ENCODE results near the gene KRTAP10-8. TPM values are rescaled to one million over a fixed set of nuclear protein-coding genes. Genes with fewer than 3 reads are reported as not detected.
A peak's percentile ranks its signal among the peaks of the same experiment; 100 is the strongest.
"Not testable (repeated sequence)": the region's sequence is repeated elsewhere in the genome, so short reads cannot be mapped to it uniquely, and the experiment has no call there.

Gene KRTAP10-8, protein sequence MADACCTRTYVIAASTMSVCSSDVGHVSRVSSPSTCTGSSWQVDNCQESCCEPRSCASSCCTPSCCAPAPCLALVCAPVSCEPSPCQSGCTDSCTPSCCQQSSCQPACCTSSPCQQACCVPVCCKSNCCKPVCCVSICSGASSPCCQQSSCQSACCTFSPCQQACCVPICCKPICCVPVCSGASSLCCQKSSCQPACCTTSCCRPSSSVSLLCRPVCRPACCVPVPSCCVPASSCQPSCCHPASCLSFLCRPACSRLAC
- total RNA-seq (2014; rRNA removed; shearing (Covaris generic)): not detected in 2 replicates

GRCh38 chr21:44612029-44612486, at the start of gene KRTAP10-8:
TSS of gene KRTAP10-8 (plus strand) at chr21:44612079. CDS start at chr21:44612101, 22 bp downstream.
- DNase-seq (ENCODE audit: low read depth): no peak

DNA sequence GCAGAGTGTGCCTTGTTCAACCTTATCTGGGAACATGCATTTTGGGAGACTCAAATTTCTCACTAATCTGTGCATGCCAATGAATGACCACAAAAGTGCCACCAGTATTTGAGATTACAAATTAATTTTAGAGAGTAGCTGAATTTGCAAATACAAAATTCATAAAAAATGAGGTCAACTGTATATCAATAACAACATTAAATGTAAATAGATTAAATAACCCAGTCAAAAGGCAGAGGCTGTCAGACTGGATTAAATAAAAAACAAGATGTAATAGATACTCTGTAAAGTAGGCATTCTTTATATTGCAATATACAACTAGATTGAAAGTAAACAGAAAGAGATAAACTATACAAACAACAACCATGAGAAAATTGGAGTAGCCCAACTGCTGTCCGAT, 47.8 kb upstream of the KRTAP10-8 start:
- no peak for DNase-seq (ENCODE audit: low read depth)

DNA sequence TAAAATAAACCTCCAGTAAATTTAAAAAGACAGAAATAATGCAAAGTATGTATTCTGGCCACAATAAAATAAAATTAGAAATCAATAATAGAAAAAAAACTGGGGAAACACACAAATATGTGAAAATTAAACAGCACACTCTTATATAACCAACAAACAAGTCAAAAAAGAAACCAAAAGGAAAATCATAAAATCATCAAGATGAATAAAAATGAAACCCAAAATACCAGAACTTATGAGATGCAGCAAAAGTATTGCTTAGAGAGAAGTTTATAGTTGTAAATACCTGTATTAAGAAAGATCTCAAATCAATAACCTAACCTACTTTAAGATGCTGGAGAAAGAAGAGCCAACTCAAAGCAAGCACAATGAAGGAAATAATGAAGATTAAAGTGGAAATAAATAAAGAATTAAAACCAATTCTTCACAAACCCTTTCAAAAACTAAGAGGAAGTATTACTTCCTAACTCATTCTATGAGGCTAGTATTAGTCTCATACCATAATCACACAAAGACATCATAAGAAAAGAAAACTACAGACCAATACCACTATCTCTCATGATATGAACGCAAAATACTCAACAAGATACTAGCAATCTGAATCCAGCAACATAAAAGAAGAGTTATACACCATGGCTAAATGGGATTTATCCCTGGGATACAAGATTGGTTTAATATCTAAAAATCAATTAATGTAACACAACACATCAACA, 46.8 kb upstream of the KRTAP10-8 start:
- no peak for DNase-seq (ENCODE audit: low read depth)

- DNase-seq (ENCODE audit: low read depth): no peak
Observed at GRCh38 chr21:44566403-44566802, 45.5 kb upstream of the KRTAP10-8 start.

DNA sequence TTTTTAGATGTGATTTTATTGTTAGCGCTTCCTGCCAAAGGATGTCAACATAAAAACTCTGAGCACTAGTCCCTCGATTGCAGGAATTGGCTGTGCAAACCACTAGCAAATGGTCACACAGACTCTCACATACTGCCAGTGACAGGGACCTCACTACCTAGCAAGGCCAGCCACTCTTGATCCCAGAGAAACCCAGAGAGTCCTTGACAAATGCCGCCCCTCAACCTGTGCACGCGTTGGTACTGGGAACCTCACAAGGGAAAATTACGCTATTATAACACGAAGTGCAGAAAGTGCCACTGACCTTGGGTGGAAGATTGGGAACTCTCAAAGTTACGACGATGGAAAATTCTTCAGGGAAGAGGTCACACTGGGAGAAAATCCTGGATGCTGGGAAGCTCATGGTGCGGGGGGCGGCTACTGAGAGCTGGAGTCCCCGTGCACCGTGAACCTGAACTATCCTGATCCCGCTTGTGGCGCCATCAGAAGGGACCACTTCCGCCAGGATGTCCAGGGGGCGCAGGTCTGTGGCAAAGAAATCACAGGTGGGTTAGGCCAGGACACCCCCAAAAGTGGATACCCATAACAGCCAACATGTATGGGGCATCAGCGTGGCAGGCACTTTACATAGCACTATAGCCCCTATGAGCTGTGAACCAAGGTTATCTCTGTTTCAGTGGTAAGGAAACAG, 44.3 kb upstream of the KRTAP10-8 start:
- DNase-seq (ENCODE audit: low read depth): no peak

- no peak for DNase-seq (ENCODE audit: low read depth)
Observed at GRCh38 chr21:44568261-44568660, 43.6 kb upstream of the KRTAP10-8 start.

GRCh38 chr21:44568667-44569556, 43.0 kb upstream of the KRTAP10-8 start:
- DNase-seq (ENCODE audit: low read depth): peak; percentile 16

GRCh38 chr21:44569861-44570517, 41.9 kb upstream of the KRTAP10-8 start:
- no peak for DNase-seq (ENCODE audit: low read depth)

DNA sequence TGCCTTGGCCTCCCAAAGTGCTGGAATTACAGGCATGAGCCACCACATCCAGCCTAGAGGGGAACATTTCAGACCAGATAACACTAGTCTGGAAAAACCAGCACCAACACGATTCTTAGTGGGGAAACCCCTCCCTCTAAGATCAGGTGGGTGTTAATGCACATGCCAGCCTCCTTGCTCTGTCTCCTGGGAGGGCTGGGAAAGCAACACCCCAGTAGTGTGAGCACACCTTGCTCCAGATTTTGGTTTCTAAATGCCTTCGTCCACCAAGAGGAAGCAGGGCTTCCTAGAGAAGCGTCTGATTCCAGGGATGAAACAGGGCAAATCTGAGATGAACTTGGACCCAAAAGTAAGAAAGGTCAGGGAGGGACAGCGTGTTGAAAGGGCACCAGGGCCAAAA, 40.6 kb upstream of the KRTAP10-8 start:
- DNase-seq (ENCODE audit: low read depth): no peak

DNA sequence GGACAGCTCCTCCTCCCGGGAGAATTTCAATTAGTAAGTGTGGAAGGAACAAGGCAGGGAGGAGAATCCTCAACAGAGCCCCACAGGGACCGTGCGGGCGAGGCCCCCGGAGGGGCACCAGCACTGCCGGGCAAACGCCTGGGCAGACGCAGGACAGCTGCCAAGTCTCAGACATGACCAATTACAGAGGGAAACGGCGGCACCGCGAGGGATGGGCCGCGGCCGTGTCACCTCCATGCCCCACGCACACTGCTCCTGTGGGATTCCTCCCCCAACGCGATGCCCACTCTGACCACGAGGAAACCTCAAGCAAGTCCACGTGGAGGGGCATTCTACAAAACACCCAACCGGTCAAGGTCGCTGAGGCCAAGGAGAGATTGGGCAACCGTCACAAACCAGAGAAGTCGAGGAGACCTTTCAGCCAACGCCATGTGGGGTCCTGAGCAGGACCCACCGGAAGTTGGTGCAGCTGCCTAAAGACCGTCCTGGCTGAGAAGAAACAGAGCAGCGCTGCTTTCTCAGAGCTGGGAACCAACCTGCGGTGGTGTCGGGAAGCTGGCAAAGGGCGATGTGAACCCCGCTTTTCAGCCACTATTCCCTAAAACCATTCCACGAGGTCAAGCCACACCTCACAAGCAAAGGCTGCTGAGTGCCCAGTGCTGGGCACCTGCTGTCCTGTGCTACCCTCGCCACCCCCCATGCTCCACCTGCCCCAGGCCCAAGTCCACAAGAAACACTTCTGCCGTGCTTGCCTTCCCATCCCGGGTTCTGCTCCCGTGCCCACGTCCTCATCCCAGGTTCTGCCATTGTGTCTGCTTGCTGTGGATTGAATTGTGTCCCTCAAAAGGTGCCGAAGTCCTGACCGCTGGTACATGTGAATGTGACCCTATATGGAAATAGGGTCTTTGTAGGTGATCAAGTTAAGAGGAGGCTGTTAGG, 39.8 kb upstream of the KRTAP10-8 start:
- DNase-seq (ENCODE audit: low read depth): no peak

DNA sequence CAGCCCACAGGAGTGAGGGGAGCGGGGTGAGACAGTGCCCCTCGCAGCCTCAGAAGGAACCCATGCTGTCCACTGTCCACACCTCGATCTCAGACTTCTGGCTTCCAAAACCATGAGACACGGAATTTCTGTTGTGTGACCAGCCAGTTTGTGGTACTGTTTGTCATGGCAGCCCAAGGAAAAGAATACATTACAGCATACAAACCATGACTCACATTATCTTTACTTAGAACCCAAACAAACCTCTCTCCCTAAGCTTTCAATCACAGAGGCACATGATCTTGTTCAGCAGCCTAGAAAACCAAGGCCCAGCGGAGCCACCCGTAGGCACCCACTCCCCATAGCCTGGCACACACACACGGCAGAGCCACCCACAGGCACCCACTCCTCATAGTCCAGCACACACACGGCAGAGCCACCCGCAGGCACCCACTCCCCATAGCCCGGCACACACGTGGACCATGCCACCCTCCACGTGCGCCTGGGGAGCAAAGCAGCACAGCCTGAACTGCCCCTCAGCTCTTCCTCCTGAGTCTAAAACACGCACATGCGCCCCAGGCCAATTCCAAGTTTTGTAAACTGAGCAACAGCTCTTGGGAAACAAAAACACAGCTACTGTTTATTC, 38.8 kb upstream of the KRTAP10-8 start:
- DNase-seq (ENCODE audit: low read depth): no peak

DNA sequence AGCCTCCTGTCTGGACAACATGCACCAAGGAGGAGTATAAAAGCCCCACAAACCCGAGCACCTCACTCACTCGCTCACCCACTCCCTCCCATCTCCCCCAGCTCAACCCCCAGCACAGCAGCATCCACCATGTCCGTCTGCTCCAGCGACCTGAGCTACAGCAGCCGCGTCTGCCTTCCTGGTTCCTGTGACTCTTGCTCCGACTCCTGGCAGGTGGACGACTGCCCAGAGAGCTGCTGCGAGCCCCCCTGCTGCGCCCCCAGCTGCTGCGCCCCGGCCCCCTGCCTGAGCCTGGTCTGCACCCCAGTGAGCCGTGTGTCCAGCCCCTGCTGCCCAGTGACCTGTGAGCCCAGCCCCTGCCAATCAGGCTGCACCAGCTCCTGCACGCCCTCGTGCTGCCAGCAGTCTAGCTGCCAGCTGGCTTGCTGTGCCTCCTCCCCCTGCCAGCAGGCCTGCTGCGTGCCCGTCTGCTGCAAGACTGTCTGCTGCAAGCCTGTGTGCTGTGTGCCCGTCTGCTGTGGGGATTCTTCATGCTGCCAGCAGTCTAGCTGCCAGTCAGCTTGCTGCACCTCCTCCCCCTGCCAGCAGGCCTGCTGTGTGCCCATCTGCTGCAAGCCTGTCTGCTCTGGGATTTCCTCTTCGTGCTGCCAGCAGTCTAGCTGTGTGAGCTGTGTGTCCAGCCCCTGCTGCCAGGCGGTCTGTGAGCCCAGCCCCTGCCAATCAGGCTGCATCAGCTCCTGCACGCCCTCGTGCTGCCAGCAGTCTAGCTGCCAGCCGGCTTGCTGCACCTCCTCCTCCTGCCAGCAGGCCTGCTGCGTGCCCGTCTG, 38.0 kb upstream of the KRTAP10-8 start, which contains the start of gene KRTAP10-4:
Gene KRTAP10-4 (plus strand): TSS at position 100 of the 827 bp plus-strand sequence. CDS start 30 bp downstream, at position 130.
- DNase-seq (ENCODE audit: low read depth): not testable (repeated sequence)

DNA sequence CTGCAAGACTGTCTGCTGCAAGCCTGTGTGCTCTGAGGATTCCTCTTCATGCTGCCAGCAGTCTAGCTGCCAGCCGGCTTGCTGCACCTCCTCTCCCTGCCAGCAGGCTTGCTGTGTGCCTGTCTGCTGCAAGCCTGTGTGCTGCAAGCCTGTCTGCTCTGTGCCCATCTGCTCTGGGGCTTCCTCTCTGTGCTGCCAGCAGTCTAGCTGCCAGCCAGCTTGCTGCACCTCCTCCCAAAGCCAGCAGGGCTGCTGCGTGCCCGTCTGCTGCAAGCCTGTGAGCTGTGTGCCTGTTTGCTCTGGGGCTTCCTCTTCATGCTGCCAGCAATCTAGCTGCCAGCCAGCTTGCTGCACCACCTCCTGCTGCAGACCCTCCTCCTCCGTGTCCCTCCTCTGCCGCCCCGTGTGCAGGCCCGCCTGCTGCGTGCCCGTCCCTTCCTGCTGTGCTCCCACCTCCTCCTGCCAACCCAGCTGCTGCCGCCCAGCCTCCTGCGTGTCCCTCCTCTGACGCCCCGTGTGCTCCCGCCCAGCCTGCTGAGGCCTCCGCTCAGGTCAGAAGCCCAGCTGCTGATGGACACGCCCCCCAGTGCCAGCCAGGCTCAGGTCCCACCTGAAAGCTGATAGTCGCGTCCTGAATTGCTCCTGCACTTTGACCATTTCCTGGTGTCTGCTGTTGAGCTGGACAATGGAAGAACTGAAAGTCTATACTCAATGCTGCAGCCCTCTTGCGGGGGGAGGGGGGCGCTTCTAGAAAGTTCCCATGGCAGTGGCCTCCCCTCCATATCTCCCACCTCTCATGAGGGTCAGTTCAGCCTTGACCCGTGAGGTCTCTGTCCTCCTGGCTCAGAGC, 37.2 kb upstream of the KRTAP10-8 start:
- no peak for DNase-seq (ENCODE audit: low read depth)

GRCh38 chr21:44575307-44576024, 36.4 kb upstream of the KRTAP10-8 start:
- DNase-seq (ENCODE audit: low read depth): no peak

GRCh38 chr21:44576025-44576420, 35.9 kb upstream of the KRTAP10-8 start:
- DNase-seq (ENCODE audit: low read depth): no peak

DNA sequence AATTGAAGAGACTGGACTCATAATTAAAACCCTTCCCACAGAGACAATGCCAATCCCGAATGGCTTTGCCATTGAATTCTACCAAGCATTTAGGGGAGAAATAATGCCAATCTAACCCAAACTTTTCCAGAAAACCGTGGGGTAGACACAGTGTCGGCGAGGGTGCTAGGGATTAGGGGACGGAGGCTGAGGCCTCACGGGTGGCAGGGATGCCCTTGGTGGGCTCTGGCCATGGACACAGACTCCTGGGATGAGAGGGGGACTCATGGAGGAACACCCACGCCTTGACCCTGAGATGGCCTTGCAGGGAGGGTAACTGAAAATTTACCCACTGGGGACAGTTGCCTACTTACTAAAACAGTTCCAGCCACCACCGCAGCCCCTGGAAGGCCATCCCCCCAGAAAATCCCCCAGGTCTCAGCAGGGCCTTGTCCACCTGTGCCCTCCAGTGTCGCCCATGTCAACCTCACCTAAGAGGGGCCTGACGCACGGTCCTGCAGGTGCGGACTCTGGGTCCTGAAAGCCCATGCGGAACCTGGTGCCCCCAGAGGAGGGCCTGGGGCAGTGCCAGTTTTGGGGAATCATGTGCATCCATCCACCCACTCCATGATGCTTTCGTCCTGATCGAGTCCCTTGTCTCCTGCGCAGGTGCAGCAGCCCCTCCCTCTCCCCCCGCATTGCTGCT, 33.4 kb upstream of the KRTAP10-8 start:
- DNase-seq (ENCODE audit: low read depth): no peak

All from RPMI7951 (cell line).